Measurements from ENCODE around the gene CDH13. TPM values are rescaled to one million over a fixed set of nuclear protein-coding genes. Genes with fewer than 3 reads are reported as not detected.

CDH13 gene
- total and polyA plus RNA-seq, 2 of the 8 experiments (the other 6 are each of a cell fraction or from before 2014, with no cell fraction given) = 2.3 to 2.4 TPM

DNA sequence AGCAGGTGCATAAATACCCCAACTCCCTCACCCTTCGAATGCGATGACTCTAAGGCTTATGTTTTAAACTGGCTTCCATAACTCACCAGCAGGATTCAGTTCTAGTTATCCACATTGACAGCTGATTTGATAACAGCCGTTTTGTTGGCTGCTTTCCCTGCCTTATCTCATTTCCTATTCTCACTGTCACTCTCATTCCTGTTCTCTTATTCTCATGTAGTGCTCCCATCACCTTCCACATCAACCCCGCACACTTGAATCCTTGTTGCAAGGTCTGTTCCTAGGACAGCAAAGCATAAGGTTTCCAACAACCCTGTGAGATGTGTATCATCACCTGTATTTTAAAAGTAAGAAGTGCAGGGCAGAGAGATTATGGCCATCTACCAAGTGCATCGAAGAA lies 344.4 kb downstream of the CDH13 start:
- no peak overlapping the region for H3K4me3 ChIP-seq (ENCODE audit: extremely low read depth in 1 of 4, insufficient read depth in 2 of 4, low read depth in 3 of 4, low read length in 4 of 4)
- WGBS, 2 experiments (ENCODE audit: extremely low coverage in 1 of 2, insufficient coverage in 1 of 2, insufficient read length in 1 of 2, insufficient replicate concordance in 2 of 2, low coverage in 1 of 2, low lambda C conversion rate in 2 of 2, missing lambda C conversion rate in 1 of 2) = 87% methylated on average over 5 of the region's 5 CpGs; no CpG with 5 or more reads in 1 of the 2 experiments

More for the DNA sequence above, 344.4 kb downstream of the CDH13 start:
- no peak overlapping the region for H3K4me2 ChIP-seq (ENCODE audit: insufficient read depth in 1 of 2, low read depth in 2 of 2, low read length in 2 of 2)
- no peak overlapping the region for H2BK20ac ChIP-seq (ENCODE audit: low read length)
- no peak overlapping the region for H4K91ac ChIP-seq (replicated peaks; ENCODE audit: insufficient read length, low read length)
- no peak overlapping the region for H2BK5ac ChIP-seq (ENCODE audit: low read depth, low read length)
- no peaks in the 10 kb centered on the region for H3K9me3 ChIP-seq (ENCODE audit: insufficient read depth in 2 of 2, low read depth in 1 of 2, low read length in 1 of 2)
- no peak overlapping the region for H2AK5ac ChIP-seq (ENCODE audit: low read depth, low read length)
- no peak overlapping the region for H3K4ac ChIP-seq (replicated peaks; ENCODE audit: insufficient read length, low read depth, low read length)
- H3K79me2 ChIP-seq (ENCODE audit: control insufficient read depth in 1 of 2, insufficient read depth in 2 of 2, low read length in 2 of 2) = no peaks in the 10 kb centered on the region
- no peak overlapping the region for H2AFZ ChIP-seq (ENCODE audit: low read length)
- H3K14ac ChIP-seq (ENCODE audit: insufficient read length) = no peak overlapping the region
- no peaks in the 10 kb centered on the region for H3K79me1 ChIP-seq (ENCODE audit: low read depth, low read length)
- H3K9ac ChIP-seq (replicated peaks in 1 of 4; ENCODE audit: extremely low read depth in 1 of 4, low read depth in 3 of 4, low read length in 3 of 4) = no peak overlapping the region
- H2BK12ac ChIP-seq (ENCODE audit: low read depth, low read length) = no peak overlapping the region
- H3K4me1 ChIP-seq (replicated peaks in 1 of 4; ENCODE audit: control insufficient read depth in 3 of 4, insufficient read depth in 4 of 4, low read length in 3 of 4) = no peaks in the 10 kb centered on the region
- TF ChIP-seq CBX8 (IDR thresholded peaks at IDR 0.05; ENCODE audit: borderline replicate concordance, low read depth, low read length) = no peak
- TF ChIP-seq GABPA (IDR thresholded peaks at IDR 0.05; ENCODE audit: borderline replicate concordance, insufficient read depth, low read length) = no peak
- no peak for TF ChIP-seq SP4 (IDR thresholded peaks at IDR 0.05; ENCODE audit: low read length)
- no peak for TF ChIP-seq CREB1 (IDR thresholded peaks at IDR 0.05)
- no peak for TF ChIP-seq CEBPB (IDR thresholded peaks at IDR 0.05; ENCODE audit: low read depth, low read length)
- TF ChIP-seq, protein P1, sequence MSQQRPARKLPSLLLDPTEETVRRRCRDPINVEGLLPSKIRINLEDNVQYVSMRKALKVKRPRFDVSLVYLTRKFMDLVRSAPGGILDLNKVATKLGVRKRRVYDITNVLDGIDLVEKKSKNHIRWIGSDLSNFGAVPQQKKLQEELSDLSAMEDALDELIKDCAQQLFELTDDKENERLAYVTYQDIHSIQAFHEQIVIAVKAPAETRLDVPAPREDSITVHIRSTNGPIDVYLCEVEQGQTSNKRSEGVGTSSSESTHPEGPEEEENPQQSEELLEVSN (IDR thresholded peaks at IDR 0.05) = no peak
- no peak overlapping the region for H3K18ac ChIP-seq (ENCODE audit: extremely low read depth, low read length)
- FAIRE-seq (no peak), DNase-seq (ENCODE audit: low read depth in 1 of 2, low spot score in 2 of 2) (no peak)
- POLR2A ChIA-PET (ENCODE audit: partially characterized antibody) = no interaction called here
- no peak overlapping the region for H2BK120ac ChIP-seq (replicated peaks; ENCODE audit: low read depth, low read length)
- no peak overlapping the region for H3K56ac ChIP-seq (replicated peaks; ENCODE audit: insufficient read length, low read depth, low read length)
- H2BK15ac ChIP-seq (ENCODE audit: low read length) = no peak overlapping the region
- H4K8ac ChIP-seq (ENCODE audit: extremely low read depth, insufficient read depth, low read length) = no peak overlapping the region
- H3K27me3 ChIP-seq (replicated peaks in 1 of 4; ENCODE audit: control insufficient read depth in 3 of 4, extremely low read depth in 1 of 4, insufficient read depth in 3 of 4, low read length in 3 of 4) = no peaks in the 10 kb centered on the region
- H3K23me2 ChIP-seq (ENCODE audit: low read depth, low read length) = no peaks in the 10 kb centered on the region
- CTCF ChIA-PET (ENCODE audit: partially characterized antibody) = interaction anchor here (1.5 kb wide), 1 partner anchor 8 kb away, joined by 3 read pairs; no protein-coding TSS in a partner anchor
- H4K20me1 ChIP-seq (replicated peaks in 1 of 2; ENCODE audit: control insufficient read depth in 1 of 2, insufficient read depth in 2 of 2, low read length in 2 of 2) = no peaks in the 10 kb centered on the region
- no peak overlapping the region for H3K23ac ChIP-seq (ENCODE audit: insufficient read length)
- no peak overlapping the region for H3K27ac ChIP-seq (ENCODE audit: low read depth, low read length)
- H4K5ac ChIP-seq (ENCODE audit: insufficient read length, low read depth, low read length) = no peak overlapping the region
- H3K36me3 ChIP-seq (ENCODE audit: control insufficient read depth in 2 of 4, insufficient read depth in 4 of 4, low read length in 3 of 4) = no peaks in the 10 kb centered on the region
